GM12878 (cell line): Measurements from ENCODE around the gene CLRN3. TPM values are rescaled to one million over a fixed set of nuclear protein-coding genes. Genes with fewer than 3 reads are reported as not detected.

Experiments
- ATAC-seq: fragments of 200-7000 bp; cut with Tn5 transposase; 3 replicates; pipeline ENCODE4 v1.9.1; 2020; ENCODE audit warnings: mild to moderate bottlenecking, moderate library complexity
- BruUV-seq: library from RNA; stranded (reverse); fragments of 400-500 nt; replicated peaks from 2 replicates; lab custom pipeline; 2021; lab: Mats Ljungman, UMichigan
- CTCF ChIA-PET: fragments of 300-600 bp; sonication (Branson Sonifier 250); formaldehyde crosslinking; extraction: SDS; loops from one replicate; lab custom pipeline; 2021; ENCODE audit warnings: inconsistent platforms; lab: Yijun Ruan, JAX
- POLR2A ChIA-PET: fragments of 350-600 bp; formaldehyde crosslinking; extraction: SDS; loops from one replicate; lab custom pipeline; 2021; ENCODE audit warnings: inconsistent platforms; lab: Charles Lee
- RAD21 ChIA-PET: fragments of 300-600 bp; sonication (Branson Sonifier 250); formaldehyde crosslinking; loops from one replicate; lab custom pipeline; 2023; ENCODE audit warnings: antibody characterized with exemption; ENCODE audit not compliant: unreplicated experiment; lab: Charles Lee
- SMC1A ChIA-PET: fragments of 300-600 bp; sonication (Branson Sonifier 250); formaldehyde crosslinking; loops from one replicate; lab custom pipeline; 2023; ENCODE audit not compliant: unreplicated experiment, uncharacterized antibody; lab: Charles Lee
- DNase-seq: peaks from one replicate; pipeline ENCODE4 v3.0.0-alpha.2; 2011; ENCODE audit warnings: low read depth, low spot score
- FAIRE-seq: peaks from 3 replicates; lab custom pipeline; 2011; peaks lifted over from hg19 to GRCh38; lab: Jason Lieb, UNC
- H2AFZ ChIP-seq: 2 replicates; pipeline ENCODE4 v1.6.0; 2011; ENCODE audit warnings: low read depth, low read length, control low read depth; ENCODE audit not compliant: control insufficient read depth
- H3K27ac ChIP-seq: 2 replicates; pipeline ENCODE4 v1.5.1; 2011; ENCODE audit warnings: control low read depth; ENCODE audit not compliant: control insufficient read depth, insufficient read depth
- H3K27me3 ChIP-seq, 2 experiments: replicated peaks in 1 of 2; 2 replicates each; pipeline versions ENCODE4 v1.6.0 to v1.6.1; 2011; ENCODE audit warnings: low read length in 1 of 2; ENCODE audit not compliant: control insufficient read depth in 2 of 2, insufficient read depth in 2 of 2
- H3K36me3 ChIP-seq, 2 experiments: 2 replicates each; pipeline ENCODE4 v1.5.1; 2011; ENCODE audit warnings: low read length in 1 of 2; ENCODE audit not compliant: control insufficient read depth in 2 of 2, insufficient read depth in 2 of 2
- H3K4me1 ChIP-seq: 2 replicates; pipeline ENCODE4 v1.6.1; 2011; ENCODE audit warnings: mild to moderate bottlenecking, low read length, moderate library complexity, mixed read lengths; ENCODE audit not compliant: control insufficient read depth, insufficient read depth
- H3K4me2 ChIP-seq: 2 replicates; pipeline ENCODE4 v1.6.0; 2011; ENCODE audit warnings: control low read depth; ENCODE audit not compliant: control insufficient read depth, insufficient read depth
- H3K4me3 ChIP-seq: fragments of 200-600 bp; sonication (generic); 2 replicates; pipeline ENCODE4 v1.5.1; 2016
- H3K79me2 ChIP-seq: 2 replicates; pipeline ENCODE4 v1.6.0; 2011; ENCODE audit warnings: low read length; ENCODE audit not compliant: control insufficient read depth, insufficient read depth
- H3K9ac ChIP-seq: 2 replicates; pipeline ENCODE4 v1.8.0; 2011; ENCODE audit warnings: low read length, control low read depth, mixed read lengths; ENCODE audit not compliant: control insufficient read depth, insufficient read depth
- H3K9me3 ChIP-seq: replicated peaks from 3 replicates; pipeline ENCODE4 v1.5.1; 2011; ENCODE audit warnings: mild to moderate bottlenecking, low read length; ENCODE audit not compliant: control insufficient read depth, insufficient read depth
- H4K20me1 ChIP-seq: 2 replicates; pipeline ENCODE4 v1.6.0; 2011; ENCODE audit not compliant: control insufficient read depth, insufficient read depth
- BRCA1 ChIP-seq: IDR thresholded peaks from 2 replicates; pipeline ENCODE4 v1.6.1; 2011; ENCODE audit warnings: low read depth, low read length, improper control_type of control experiment
- ETV6 ChIP-seq, 2 experiments: fragments of 450-650 bp in 1 of 2; IDR thresholded peaks in 1 of 2; conservative IDR thresholded peaks in 1 of 2; 2 replicates each; pipeline ENCODE4 v1.6.1; 2014; ENCODE audit warnings: antibody characterized with exemption in 1 of 2, borderline replicate concordance in 1 of 2, low read depth in 1 of 2, mild to moderate bottlenecking in 1 of 2, moderate library complexity in 1 of 2
- NR2C1 ChIP-seq: fragments of 450-650 bp; IDR thresholded peaks from 2 replicates; pipeline ENCODE4 v1.6.1; 2017; ENCODE audit warnings: antibody characterized with exemption, mild to moderate bottlenecking, moderate library complexity
- POLR2A ChIP-seq: IDR thresholded peaks from 2 replicates; pipeline ENCODE4 v1.6.1; 2011; ENCODE audit warnings: low read depth, mild to moderate bottlenecking, low read length
- RELA ChIP-seq: fragments of 450-650 bp; IDR thresholded peaks from 2 replicates; pipeline ENCODE4 v1.8.0; 2014; ENCODE audit warnings: borderline replicate concordance; ENCODE audit not compliant: partially characterized antibody
- WGBS: methylation state at CpG from one replicate; pipeline ENCODE4 v1.1.6; 2016; ENCODE audit warnings: low lambda C conversion rate; ENCODE audit not compliant: insufficient replicate concordance, insufficient coverage; ENCODE audit errors: missing lambda C conversion rate; 5-methylcytosine and 5-hydroxymethylcytosine counted together
- in situ Hi-C: fragments of 300-500 bp; cut with MboI; formaldehyde crosslinking; loops from 9 replicates; pipeline ENCODE4 v1.14.3; 2018; ENCODE audit warnings: mixed read lengths
- intact Hi-C: fragments of 100-400 bp; cut with micrococcal nuclease; formaldehyde crosslinking; loops from one replicate; pipeline ENCODE4 v1.14.2; 2022; ENCODE audit not compliant: unreplicated experiment
- polyA plus RNA-seq, 11 experiments: library from polyadenylated mRNA; depleted of rRNA in 4 of 11; unstranded in 6 of 11; stranded (reverse) in 5 of 11; fragments of >200 nt; fragmentation: Nextera tagmentation in 4 of 11; fragmentation: Illumina TruSeq in 1 of 11; extraction: Ambion mirVana in 4 of 11; extraction: Trizol in 1 of 11; gene quantifications; 1 replicate in 1 of 11; 2 replicates in 10 of 11; pipeline versions ENCODE4 v1.2.1 to v1.2.3, GENCODE V29; 2011 to 2016; ENCODE audit warnings: inconsistent platforms in 2 of 11, missing spikeins in 2 of 11, low read depth in 1 of 11
- total RNA-seq, 4 experiments: library from RNA; depleted of rRNA in 3 of 4; stranded (reverse); fragments of >200 nt in 3 of 4; fragmentation: Illumina TruSeq in 1 of 4; extraction: Trizol in 1 of 4; gene quantifications; 2 replicates each; pipeline versions ENCODE4 v1.2.1 to v1.2.3, GENCODE V29; 2013 to 2021
- TF ChIP-seq, protein P1 (sequence below): IDR thresholded peaks from 2 replicates; pipeline ENCODE4 v1.6.1; 2011; ENCODE audit warnings: low read depth, low read length, improper control_type of control experiment, borderline replicate concordance
- TF ChIP-seq, protein P2 (sequence below): IDR thresholded peaks from 2 replicates; pipeline ENCODE4 v1.6.1; 2012; ENCODE audit warnings: low read depth, low read length, improper control_type of control experiment

The CLRN3 gene
- total and polyA plus RNA-seq, 10 of the 15 experiments (the other 5 are each of a cell fraction or from before 2014, with no cell fraction given) = not detected

DNA sequence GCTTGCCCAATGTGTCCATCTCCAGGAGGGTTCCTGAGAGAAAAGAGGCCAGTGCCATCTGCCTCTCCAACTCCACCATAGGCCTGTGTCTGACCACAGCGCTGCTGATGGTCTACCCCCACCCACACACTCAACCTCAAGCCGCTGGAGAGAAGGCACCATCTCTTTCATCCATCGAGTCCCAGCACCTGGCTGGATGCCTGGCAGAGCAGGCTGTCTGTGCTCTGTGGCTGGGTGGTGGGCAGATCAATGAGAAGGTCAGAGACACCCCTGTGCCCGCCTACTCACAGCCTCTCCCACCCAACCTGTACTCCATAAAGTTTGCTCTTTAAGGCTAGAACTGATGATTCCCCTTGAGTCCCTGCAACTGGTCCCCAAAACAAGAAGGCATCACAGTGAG, 58.0 kb downstream of the CLRN3 start:
- Histone ChIP-seq H3K4me1 (no peaks in the 10 kb centered on the region), H2AFZ (no peak overlapping the region), H3K9ac (no peak overlapping the region), H3K79me2 (no peaks in the 10 kb centered on the region), H3K4me2 (no peak overlapping the region), H4K20me1 (no peaks in the 10 kb centered on the region), H3K36me3 (no peaks in the 10 kb centered on the region)
- ATAC-seq = no peak
- no TSS peak for BruUV-seq
- RAD21 ChIA-PET = no interaction called here
- 0% methylated on average over 4 of the region's 4 CpGs for WGBS
- CTCF ChIA-PET = no interaction called here
- POLR2A ChIA-PET = no interaction called here
- intact Hi-C loops = no loop called here
- no peak for FAIRE-seq
- TF ChIP-seq BRCA1 (no peak), NR2C1 (no peak), POLR2A (no peak), ETV6 (conservative IDR thresholded peaks at IDR 0.05 in 1 of 2, IDR thresholded peaks at IDR 0.05 in 1 of 2; ENCODE audit: borderline replicate concordance in 1 of 2, low read depth in 1 of 2) (no peak), RELA (no peak)
- TF ChIP-seq, protein P1, sequence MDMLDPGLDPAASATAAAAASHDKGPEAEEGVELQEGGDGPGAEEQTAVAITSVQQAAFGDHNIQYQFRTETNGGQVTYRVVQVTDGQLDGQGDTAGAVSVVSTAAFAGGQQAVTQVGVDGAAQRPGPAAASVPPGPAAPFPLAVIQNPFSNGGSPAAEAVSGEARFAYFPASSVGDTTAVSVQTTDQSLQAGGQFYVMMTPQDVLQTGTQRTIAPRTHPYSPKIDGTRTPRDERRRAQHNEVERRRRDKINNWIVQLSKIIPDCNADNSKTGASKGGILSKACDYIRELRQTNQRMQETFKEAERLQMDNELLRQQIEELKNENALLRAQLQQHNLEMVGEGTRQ = no peak
- TF ChIP-seq, protein P2, sequence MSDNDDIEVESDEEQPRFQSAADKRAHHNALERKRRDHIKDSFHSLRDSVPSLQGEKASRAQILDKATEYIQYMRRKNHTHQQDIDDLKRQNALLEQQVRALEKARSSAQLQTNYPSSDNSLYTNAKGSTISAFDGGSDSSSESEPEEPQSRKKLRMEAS = no peak
- TF ChIP-seq, all 136 proteins: peak for 0
- SMC1A ChIA-PET = interaction anchor here (1.2 kb wide), 1 partner anchor 20 kb away, joined by 3 read pairs; no protein-coding TSS in a partner anchor
- H3K27ac ChIP-seq = no peak overlapping the region
- no peak overlapping the region for H3K4me3 ChIP-seq
- in situ Hi-C loops = no loop called here
- H3K9me3 ChIP-seq = no peaks in the 10 kb centered on the region
- H3K27me3 ChIP-seq = no peaks in the 10 kb centered on the region; a peak in 2 of 4 replicates
- no peak for DNase-seq
